GM19467 (cell line): ENCODE data around the gene TGFB1I1.
"Not testable (repeated sequence)": the region's sequence is repeated elsewhere in the genome, so short reads cannot be mapped to it uniquely, and the experiment has no call there.

Source experiments
- ATAC-seq: cut with Tn5 transposase; IDR thresholded peaks from one replicate; pipeline ENCODE4 v1.9.1; 2021; ENCODE audit warnings: mild to moderate bottlenecking, moderate library complexity; ENCODE audit not compliant: unreplicated experiment

TGFB1I1 gene

DNA sequence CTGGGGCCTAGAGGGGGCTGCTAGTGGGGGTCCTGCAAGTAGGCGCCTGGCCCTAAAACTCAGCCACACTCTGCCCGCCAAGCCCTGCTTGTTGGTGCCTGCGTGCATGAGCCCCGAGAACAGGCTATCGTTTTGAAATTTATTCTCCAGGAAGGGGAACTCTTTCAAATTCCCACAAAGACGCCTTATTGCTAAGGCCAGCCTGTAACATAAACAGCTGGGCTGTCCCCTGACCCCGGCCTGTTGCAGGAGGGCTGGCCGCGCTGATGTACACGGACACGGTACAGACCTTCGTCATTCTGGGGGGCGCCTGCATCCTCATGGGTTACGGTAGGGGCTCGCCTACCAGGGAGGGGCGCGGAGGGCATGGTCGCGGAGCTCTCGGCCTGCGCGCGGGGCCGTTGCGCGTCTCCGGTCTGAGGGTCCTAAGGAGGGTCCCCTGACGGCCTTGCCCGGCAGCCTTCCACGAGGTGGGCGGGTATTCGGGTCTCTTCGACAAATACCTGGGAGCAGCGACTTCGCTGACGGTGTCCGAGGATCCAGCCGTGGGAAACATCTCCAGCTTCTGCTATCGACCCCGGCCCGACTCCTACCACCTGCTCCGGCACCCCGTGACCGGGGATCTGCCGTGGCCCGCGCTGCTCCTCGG lies 15.2 kb downstream of the TGFB1I1 start:
- ATAC-seq = no peak

DNA sequence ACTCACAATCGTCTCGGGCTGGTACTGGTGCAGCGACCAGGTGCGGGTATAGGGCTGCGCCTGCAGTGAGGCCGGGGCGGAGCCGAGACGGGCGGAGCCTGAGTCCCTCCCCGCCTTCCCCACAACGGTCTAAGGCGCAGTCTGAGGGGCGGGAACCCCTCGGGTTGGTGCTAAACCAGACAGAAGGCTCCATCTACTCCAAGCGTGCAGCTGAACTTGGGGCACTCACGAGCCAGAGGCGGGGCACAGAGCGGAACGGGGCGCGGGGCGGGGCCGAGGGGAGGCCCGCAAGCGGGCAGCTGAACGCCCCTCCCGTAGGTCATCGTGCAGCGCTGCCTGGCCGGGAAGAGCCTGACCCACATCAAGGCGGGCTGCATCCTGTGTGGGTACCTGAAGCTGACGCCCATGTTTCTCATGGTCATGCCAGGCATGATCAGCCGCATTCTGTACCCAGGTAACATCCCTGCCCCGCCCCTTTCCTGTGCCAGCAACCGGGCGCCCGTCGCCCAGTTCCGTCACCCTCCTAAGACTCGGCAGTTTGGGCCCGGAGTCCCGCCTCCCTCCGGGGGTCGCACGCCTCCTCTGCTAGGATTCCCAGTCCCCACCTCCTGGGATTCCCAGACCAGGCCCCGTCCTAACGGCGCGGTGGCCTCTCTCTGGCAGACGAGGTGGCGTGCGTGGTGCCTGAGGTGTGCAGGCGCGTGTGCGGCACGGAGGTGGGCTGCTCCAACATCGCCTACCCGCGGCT lies 15.9 kb downstream of the TGFB1I1 start:
- peak; percentile 73 for ATAC-seq

DNA sequence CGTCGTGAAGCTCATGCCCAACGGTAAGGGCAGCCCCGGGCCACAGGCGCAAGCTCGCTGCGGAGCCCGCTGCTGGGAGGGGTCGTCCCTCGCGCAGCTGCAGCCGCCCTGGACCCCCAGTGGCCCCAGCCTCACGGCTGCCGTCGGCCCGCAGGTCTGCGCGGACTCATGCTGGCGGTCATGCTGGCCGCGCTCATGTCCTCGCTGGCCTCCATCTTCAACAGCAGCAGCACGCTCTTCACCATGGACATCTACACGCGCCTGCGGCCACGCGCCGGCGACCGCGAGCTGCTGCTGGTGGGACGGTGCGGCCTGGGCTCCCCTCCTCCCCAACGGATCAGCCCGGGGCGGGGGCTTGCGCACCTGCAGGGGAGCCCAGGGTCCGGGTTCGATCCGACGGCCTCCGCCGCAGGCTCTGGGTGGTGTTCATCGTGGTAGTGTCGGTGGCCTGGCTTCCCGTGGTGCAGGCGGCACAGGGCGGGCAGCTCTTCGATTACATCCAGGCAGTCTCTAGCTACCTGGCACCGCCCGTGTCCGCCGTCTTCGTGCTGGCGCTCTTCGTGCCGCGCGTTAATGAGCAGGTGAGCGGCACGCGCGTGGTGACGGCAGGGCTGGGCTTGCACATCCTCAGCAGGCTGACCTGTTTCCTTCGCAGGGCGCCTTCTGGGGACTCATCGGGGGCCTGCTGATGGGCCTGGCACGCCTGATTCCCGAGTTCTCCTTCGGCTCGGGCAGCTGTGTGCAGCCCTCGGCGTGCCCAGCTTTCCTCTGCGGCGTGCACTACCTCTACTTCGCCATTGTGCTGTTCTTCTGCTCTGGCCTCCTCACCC lies 16.7 kb downstream of the TGFB1I1 start:
- ATAC-seq = no peak

DNA sequence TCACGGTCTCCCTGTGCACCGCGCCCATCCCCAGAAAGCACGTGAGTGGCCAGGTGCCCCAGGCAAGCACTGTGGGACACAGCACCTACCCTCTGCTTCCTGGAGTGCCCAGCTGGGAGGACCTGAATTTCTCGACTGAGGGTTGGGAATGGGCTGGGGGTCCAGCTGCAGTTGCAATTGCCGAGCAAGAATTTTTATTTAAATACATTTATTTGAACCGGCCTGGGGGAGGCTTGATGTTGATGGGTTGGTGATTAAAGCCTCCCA lies 17.3 kb downstream of the TGFB1I1 start:
- ATAC-seq = no peak

DNA sequence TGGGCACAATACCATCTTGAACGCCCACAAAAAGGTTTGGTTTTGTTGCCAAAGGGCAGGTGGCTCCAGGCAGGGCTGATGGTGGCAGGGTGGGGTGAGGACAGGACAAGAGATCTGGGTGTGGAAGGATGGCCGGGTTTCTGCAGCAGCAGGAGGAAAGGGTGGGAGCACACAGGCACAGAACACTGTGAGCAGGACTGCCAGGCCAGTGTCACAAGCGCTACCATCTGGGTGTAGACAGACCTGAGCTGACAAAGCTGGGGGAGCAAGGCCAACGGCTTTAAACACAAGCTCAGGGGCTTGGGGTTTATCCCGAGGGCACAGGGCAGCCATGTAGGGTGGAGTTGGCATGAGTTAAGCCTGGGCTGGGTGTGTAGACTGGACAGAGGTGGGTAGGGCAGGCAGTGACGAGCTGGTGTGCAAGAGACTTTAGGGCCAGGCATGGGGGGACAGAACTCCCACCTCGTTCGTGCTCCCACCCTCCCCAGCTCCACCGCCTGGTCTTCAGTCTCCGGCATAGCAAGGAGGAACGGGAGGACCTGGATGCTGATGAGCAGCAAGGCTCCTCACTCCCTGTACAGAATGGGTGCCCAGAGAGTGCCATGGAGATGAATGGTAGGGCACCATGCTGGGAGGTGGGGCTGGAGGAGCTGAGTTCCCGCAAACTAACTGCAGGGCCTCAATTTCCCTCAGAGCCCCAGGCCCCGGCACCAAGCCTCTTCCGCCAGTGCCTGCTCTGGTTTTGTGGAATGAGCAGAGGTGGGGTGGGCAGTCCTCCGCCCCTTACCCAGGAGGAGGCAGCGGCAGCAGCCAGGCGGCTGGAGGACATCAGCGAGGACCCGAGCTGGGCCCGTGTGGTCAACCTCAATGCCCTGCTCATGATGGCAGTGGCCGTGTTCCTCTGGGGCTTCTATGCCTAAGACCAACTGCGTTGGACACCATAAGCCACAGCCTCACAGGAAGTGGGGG lies 17.9 kb downstream of the TGFB1I1 start:
- ATAC-seq = no peak

DNA sequence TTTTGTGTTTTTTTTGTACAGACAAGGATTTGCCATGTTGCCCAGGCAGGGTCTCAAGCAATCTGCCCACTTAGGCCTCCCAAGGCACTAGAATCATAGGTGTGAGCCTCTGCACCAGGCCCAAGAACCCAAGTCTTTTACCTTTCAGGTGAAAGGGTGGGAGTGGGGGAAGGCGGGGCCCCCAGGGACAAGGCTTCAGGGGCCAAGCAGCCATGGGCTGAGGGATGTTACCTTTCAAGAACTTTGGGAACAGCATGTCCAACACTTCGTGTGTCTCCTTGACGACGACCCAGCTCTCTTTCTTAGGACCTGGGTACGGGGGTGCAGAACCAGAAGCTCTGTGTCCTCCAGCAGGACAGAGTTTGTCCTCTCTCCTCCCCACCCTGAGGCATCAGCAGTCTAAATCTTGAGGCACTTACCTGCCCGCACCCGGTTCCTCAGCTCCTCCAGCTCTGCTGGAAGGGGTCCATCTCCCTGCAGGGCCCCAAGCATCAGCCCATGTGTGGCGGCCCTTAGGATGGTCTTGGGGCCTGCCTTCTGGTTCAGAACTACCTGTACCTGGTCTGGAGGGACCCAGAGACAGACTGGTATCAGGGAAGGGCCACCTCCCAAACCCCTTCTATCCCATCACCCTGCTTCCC lies 19.9 kb downstream of the TGFB1I1 start:
- ATAC-seq = no peak

DNA sequence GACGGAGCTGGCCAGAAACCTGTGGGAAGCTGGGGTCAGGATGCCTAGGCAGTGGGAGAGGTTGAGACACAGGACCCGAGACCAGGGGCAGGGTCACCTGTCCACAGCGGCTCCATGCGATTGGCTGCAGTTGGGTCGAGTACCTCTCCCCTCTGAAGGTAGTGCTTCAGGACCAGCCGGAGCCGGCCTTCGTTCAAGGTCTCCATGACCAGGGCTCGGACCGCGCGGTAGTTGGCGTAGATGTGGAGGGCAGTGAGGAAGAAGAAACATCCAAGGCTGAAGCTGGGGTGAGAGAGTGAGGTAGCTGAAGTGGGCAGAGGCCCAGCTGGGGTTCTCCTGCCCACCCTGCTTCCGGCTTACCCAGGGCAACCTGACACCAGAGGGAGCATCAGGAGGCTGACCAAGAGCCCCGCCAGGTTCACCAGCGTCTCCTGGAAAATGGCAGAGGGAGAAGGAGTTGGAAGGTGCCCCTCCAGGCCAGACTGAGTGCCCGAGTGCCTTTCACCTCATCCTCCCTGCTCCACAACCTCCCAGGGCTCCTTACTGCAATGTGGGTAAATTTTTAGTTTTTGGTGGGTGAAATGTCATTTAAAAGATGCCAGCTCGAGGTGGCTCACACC lies 21.7 kb downstream of the TGFB1I1 start:
- no peak for ATAC-seq

DNA sequence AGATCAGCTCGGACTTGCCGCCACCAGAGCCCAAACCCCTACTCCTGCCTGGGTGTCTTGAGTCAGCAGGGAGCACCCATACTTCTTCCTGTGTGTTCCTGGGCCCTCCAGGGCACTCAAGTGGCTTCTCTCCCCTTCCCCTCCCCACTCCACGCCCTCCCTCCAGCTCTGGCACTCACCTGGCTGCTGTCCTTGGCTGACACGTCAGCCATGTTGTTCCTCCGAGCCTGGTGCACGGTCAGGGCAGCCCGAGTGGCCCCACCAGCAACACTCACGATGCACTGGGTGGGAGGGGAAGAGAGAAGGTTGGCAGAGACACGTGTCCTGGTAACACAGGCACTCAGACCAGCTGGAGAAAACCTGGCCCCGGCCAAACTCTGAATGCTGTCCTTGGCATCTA lies 24.7 kb downstream of the TGFB1I1 start:
- no peak for ATAC-seq

DNA sequence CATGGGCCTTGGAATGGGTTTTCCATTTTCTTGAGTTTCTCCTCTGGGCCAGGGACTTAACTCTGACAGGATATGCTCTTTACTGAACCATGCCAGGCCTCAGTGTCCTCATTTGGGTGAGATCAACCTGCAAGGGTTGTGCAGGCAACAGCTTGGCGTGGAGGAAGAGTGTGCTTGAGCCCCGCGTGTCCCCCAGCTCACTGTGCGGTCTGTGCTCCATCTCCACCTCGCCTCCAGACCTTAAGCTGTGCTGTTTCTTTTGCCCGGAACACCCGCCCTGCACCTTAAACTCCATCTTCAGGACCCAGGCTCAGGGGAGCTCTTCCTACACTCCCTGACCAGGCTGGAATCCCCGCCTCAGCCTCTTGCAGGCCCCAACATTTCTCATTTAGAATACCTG lies 26.5 kb downstream of the TGFB1I1 start:
- no peak for ATAC-seq

DNA sequence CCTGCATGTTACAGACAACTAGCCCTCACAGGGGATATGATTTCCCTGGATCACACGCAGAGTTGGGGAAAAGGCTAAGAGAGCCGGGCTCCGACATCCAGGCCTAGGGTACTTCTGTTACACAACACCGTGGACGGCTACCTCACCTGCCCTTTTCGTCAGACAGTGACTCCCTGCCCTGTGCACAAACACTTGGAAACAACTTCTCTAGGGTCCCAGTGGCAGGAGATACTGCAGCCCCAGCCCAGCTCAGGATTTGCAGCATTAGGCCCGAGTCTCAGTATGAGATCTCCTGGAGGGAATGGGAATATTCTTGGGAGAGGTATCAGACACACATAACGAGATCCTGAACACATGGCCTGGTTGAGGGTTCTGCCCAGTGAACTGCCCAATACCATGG lies 28.0 kb downstream of the TGFB1I1 start:
- no peak for ATAC-seq

DNA sequence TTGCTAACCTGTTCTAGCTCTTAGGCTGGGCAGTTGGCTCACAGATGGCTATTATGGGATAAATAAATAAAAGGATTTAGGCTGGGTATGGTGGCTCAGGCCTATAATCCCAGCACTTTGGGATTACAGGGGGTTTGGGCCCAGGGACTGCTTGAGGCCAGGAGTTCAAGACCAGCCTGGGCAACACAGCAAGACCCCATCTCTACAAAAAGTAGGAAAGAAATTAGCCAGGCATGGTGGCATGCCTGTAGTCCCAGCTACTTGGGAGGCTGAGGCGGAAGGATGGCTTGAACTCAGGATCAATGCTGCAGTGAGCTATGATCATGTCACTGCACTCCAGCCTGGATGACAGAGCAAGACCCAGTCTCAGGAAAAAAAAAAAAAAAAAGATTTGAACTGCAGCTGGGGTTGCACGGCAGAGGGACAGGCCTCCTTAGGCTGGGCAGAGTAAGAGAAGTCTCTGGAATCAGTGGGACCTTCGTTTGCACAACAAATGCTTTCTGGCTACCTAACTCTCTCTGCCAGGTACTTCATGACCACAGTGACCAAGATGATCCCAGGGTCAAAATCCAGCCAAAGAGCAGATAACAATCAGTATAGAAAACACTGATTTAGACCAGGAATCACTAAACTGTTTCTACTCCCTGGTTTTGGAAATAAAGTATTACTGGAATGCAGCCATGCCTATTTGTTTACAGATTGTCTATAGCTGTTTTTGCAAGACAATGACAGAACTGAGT lies 29.4 kb downstream of the TGFB1I1 start:
- ATAC-seq = no peak

DNA sequence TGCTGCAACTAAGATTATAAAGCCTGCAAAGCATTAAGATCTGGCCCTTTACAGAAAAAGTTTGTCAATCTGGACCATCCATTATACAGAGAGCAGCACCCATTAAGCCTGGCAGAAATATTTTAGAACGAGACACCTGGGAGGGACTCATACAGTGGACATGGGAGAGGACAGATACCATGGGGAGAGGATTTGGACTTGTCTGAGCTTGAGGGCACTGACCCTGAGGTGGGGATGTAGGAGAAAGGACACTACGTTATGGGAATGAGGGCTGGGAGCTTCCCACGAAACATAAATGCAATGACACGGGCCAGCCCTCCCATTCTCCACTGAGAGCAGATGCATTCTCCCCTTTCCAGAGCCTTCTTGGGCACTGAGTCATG lies 30.0 kb downstream of the TGFB1I1 start:
- ATAC-seq = no peak

DNA sequence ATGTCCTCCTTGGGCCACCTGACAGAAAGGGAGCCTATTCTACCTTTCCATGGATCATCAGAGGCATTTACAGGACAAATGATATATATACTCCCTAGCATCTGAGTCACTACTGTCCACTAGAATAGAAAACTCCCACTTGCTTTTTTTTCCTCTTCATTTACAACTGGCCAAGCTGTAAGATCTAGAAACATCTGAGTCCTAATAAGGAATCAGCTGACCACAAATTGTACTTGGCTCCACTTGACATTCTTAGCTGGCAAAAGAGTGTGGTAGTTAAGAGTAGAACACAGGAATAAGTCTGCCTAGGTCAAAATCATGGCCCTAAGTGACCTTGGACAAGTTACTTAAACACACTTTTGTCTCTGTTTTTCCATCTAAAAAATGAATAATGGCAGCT lies 31.0 kb downstream of the TGFB1I1 start:
- ATAC-seq = no peak

DNA sequence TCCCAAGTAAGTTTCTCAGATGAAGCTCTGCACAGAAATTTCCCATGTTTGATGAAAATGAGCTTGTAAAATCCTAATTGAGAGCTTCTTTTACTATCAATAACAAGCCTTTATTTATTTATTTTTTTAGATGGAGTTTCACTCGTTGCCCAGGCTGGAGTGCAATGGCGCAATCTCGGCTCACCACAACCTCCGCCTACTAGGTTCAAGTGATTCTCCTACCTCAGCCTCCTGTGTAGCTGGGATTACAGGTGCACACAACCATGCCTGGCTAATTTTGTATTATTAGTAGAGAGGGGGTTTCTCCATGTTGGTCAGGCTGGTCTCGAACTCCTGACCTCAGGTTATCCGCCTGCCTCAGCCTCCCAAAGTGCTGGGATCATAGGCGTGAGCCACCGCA lies 31.6 kb downstream of the TGFB1I1 start:
- not testable (repeated sequence) for ATAC-seq

DNA sequence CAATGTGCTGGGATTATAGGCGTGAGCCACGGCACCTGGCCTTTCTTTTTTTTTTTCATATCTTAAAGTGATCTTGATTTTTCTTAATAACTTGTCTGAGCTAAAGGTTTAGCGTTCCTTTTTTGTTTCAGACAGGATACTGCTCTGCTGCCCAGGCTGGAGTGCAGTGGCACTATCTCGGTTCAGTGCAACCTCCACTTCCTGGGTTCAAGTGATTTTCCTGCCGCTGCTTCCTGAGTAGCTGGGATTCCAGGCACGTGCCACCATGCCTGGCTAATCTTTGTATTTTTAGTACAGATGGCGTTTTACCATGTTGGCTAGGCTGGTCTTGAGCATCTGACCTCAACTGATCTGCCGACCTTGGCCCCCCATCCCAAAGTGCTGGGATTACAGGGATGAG lies 32.2 kb downstream of the TGFB1I1 start:
- no peak for ATAC-seq

DNA sequence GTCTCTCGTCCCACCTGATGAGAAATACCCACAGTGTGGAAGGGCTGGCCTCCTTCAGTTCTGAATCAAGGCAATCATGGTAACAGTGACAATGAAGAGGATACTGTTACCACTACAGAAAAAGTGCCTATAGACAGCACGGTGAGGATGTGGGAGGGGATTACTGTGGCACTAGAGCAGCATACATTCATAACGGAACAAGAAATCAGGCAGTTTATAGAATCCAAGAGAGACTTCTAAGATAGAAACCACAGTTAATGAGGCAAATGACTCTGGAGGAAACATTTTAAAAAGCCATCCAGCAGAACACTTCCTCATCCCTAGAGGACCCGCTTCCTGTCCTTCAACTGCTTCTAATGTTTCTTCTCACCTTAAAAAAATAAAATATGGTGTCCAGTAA lies 33.5 kb downstream of the TGFB1I1 start:
- ATAC-seq = no peak

DNA sequence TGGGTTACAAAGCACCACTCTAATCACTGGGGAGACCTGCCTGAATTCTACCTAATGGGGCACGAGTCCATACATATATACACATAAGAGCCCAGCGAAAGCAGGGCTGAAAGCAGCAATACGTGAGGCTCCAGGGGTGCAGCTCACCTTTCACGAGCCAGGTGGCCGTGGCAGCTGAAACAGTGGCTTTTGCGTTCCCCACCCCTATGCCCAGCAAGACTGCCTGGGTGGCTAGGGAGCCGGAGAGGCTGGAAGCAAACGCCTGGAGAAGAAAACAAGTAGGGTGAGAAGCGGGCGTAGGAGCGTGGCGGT lies 35.6 kb downstream of the TGFB1I1 start:
- no peak for ATAC-seq

DNA sequence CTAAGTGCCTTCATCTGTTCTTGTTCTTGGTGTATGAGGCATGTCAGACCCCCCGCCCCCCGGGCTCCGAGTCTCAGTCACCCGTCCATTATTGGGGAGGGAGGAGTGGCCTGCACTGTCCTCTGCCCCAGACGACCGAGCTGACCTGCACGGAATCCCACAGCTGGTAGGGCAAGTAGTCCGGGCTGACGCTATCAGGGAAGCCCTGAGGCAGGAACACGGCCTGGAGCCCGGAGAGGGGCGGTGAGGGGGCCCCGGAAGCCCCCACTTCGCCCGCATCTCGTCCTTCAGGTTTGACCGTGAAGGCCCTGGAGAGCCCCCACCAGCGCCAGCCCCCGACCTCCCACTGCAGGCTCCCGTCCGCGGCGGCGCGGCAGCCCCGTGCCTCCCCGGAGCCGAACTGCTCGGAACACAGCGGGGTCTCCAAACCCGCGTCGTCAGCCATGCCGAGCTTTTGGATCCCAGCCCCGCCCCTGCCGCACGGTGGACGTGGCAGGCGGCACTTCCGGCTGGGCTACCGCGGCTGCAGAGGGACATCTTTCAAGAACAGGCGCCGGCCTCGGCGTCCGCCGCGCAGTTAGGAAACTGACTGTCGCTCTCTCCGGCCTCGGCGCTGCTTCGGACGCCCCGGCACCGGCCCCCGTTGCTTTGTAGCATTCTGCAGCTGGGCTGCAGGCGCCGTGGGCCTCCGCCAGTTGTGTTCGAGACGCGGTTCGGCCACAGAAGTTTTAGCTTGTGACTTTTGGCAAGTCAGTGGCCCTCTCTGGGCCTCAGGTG lies 36.2 kb downstream of the TGFB1I1 start, which contains the start of gene RUSF1:
Gene RUSF1 (minus strand): TSS at position 463 of the 777 bp plus-strand sequence. CDS start 18 bp downstream, at position 445.
- ATAC-seq = peak; percentile 92
